ENCODE measurements around the gene TM2D1. TPM values are rescaled to one million over a fixed set of nuclear protein-coding genes. Genes with fewer than 3 reads are reported as not detected.

The TM2D1 gene
- total RNA-seq, 4 donors from 2014 or later: 47.3 to 76.8 (median 49.5) TPM

GRCh38 chr1:61749574-61749973 is 24.6 kb upstream of the TM2D1 start:
- TF ChIP-seq CTCF (IDR thresholded peaks at IDR 0.05): no peak
- DNase-seq (ENCODE audit: low spot score): no peak

GRCh38 chr1:61748566-61748965 is 23.6 kb upstream of the TM2D1 start:
- TF ChIP-seq CTCF (IDR thresholded peaks at IDR 0.05): no peak
- DNase-seq (ENCODE audit: low spot score) (no peak), ATAC-seq (ENCODE audit: low FRiP score) (no peak)

More at GRCh38 chr1:61749574-61749973, 24.6 kb upstream of the TM2D1 start:
- no peak for ATAC-seq (ENCODE audit: low FRiP score)

- ATAC-seq (ENCODE audit: low FRiP score): no peak
- DNase-seq (ENCODE audit: low spot score): no peak
- no peak for TF ChIP-seq CTCF (IDR thresholded peaks at IDR 0.05)
Measured at GRCh38 chr1:61746813-61747212, 21.9 kb upstream of the TM2D1 start.

GRCh38 chr1:61743716-61744580 is 19.0 kb upstream of the TM2D1 start:
- DNase-seq (ENCODE audit: low spot score) (no peak), ATAC-seq (ENCODE audit: low FRiP score) (no peak)
- TF ChIP-seq CTCF (IDR thresholded peaks at IDR 0.05): no peak

GRCh38 chr1:61743431-61743705 is 18.4 kb upstream of the TM2D1 start:
- DNase-seq (ENCODE audit: low spot score) (no peak), ATAC-seq (ENCODE audit: low FRiP score) (no peak)
- TF ChIP-seq CTCF (IDR thresholded peaks at IDR 0.05): no peak

- no peak for TF ChIP-seq CTCF (IDR thresholded peaks at IDR 0.05)
- DNase-seq (ENCODE audit: low spot score): no peak
- peak; percentile 78 for ATAC-seq (ENCODE audit: low FRiP score)
Measured at GRCh38 chr1:61742620-61743430, 17.9 kb upstream of the TM2D1 start.
